Thyroid gland (tissue), 4 donors: Measurements from ENCODE around the gene DIRAS1. TPM values are rescaled to one million over a fixed set of nuclear protein-coding genes. Genes with fewer than 3 reads are reported as not detected.

ENCODE experiments used
- DNase-seq, 2 donors: peaks; one replicate each; pipeline ENCODE4 v3.0.0-alpha.2; 2019
- H3K27ac ChIP-seq, 3 donors: fragments of 200-600 bp; sonication (generic); 1 replicate in 2 of 3; 2 replicates in 1 of 3; pipeline ENCODE4 v1.5.1; 2016 to 2019; ENCODE audit warnings: mild to moderate bottlenecking in 1 of 3, moderate library complexity in 1 of 3
- H3K27me3 ChIP-seq: fragments of 200-600 bp; sonication (generic); one replicate; pipeline ENCODE4 v1.5.1; 2019
- H3K36me3 ChIP-seq, 2 donors: fragments of 200-600 bp; sonication (generic); one replicate each; pipeline ENCODE4 v1.5.1; 2016 to 2019
- H3K4me1 ChIP-seq, 2 donors: fragments of 200-600 bp; sonication (generic); one replicate each; pipeline ENCODE4 v1.5.1; 2017 to 2019
- H3K4me3 ChIP-seq, 3 donors: fragments of 200-600 bp; sonication (generic); replicated peaks in 1 of 3; 1 replicate in 2 of 3; 2 replicates in 1 of 3; pipeline ENCODE4 v1.5.1; 2016; ENCODE audit warnings: mild to moderate bottlenecking in 1 of 3
- H3K9me3 ChIP-seq: fragments of 200-600 bp; sonication (generic); one replicate; pipeline ENCODE4 v1.5.1; 2017
- POLR2A ChIP-seq, 2 donors: fragments of 450-650 bp; IDR thresholded peaks; one replicate each; pipeline ENCODE4 v1.6.1; 2017; ENCODE audit warnings: antibody characterized with exemption in 2 of 2, mild to moderate bottlenecking in 2 of 2, moderate library complexity in 1 of 2
- WGBS, 2 donors: methylation state at CpG; one replicate each; pipeline ENCODE4 v1.1.5; 2017; 5-methylcytosine and 5-hydroxymethylcytosine counted together
- intact Hi-C: fragments of 100-400 bp; cut with DNase I; formaldehyde crosslinking; loops from one replicate; pipeline ENCODE4 v1.15.1; 2023
- total RNA-seq, 4 donors: library from RNA; depleted of rRNA; stranded (reverse); fragments of >200 nt; gene quantifications; one replicate each; pipeline ENCODE4 v1.2.3, GENCODE V29; 2016
- TF ChIP-seq, protein P1 (sequence below), 6 experiments: fragments of 200-600 bp in 3 of 6; fragments of 450-650 bp in 3 of 6; sonication (generic) in 3 of 6; IDR thresholded peaks; one replicate each; pipeline ENCODE4 v1.5.1; 2016 to 2019; ENCODE audit warnings: antibody characterized with exemption in 6 of 6, mild to moderate bottlenecking in 2 of 6, inconsistent platforms in 1 of 6, moderate library complexity in 1 of 6

The DIRAS1 gene
- total RNA-seq, 4 donors from 2014 or later: 0.27 to 0.67 (median 0.40) TPM

GRCh38 chr19:2665103-2665502 is 56.1 kb downstream of the DIRAS1 start:
- no peak for DNase-seq
- H3K27ac ChIP-seq: no peak overlapping the region
- no peak overlapping the region for H3K4me3 ChIP-seq
- TF ChIP-seq, protein P1, sequence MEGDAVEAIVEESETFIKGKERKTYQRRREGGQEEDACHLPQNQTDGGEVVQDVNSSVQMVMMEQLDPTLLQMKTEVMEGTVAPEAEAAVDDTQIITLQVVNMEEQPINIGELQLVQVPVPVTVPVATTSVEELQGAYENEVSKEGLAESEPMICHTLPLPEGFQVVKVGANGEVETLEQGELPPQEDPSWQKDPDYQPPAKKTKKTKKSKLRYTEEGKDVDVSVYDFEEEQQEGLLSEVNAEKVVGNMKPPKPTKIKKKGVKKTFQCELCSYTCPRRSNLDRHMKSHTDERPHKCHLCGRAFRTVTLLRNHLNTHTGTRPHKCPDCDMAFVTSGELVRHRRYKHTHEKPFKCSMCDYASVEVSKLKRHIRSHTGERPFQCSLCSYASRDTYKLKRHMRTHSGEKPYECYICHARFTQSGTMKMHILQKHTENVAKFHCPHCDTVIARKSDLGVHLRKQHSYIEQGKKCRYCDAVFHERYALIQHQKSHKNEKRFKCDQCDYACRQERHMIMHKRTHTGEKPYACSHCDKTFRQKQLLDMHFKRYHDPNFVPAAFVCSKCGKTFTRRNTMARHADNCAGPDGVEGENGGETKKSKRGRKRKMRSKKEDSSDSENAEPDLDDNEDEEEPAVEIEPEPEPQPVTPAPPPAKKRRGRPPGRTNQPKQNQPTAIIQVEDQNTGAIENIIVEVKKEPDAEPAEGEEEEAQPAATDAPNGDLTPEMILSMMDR (IDR thresholded peaks at IDR 0.05): no peak
- TF ChIP-seq POLR2A (IDR thresholded peaks at IDR 0.05): no peak
- no peaks in the 10 kb centered on the region for H3K27me3 ChIP-seq
- no peaks in the 10 kb centered on the region for H3K9me3 ChIP-seq
- H3K4me1 ChIP-seq: no peaks in the 10 kb centered on the region
- no peaks in the 10 kb centered on the region for H3K36me3 ChIP-seq
- intact Hi-C loops: no loop called here
- WGBS, 2 donors: 94 to 95% methylated on average over 10 of the region's 11 CpGs

Other genes starting within 250 kb of the DIRAS1 start
- gene GADD45B, start 245.2 kb downstream of the DIRAS1 start, total RNA-seq: 100 to 1,000 TPM; 148 to 250 (median 195) TPM
- gene GNG7, start 18.7 kb downstream of the DIRAS1 start, total RNA-seq: 1 to 10 TPM; 3.8 to 6.9 (median 5.6) TPM
- 10 to 100 TPM; 21.7 to 52.2 (median 31.4) TPM for gene SLC39A3, start 18.6 kb upstream of the DIRAS1 start, total RNA-seq
- gene SGTA, start 61.9 kb upstream of the DIRAS1 start, total RNA-seq: 10 to 100 TPM; 43.4 to 86.8 (median 73.4) TPM
- gene THOP1, start 64.1 kb upstream of the DIRAS1 start, total RNA-seq: 10 to 100 TPM; 29.7 to 79.0 (median 58.9) TPM
- gene ZNF554, start 98.5 kb upstream of the DIRAS1 start, total RNA-seq: 1 to 10 TPM; 4.9 to 9.2 (median 6.2) TPM
- 10 to 100 TPM in 1 of 4 donors, 1 to 10 TPM in 3; 8.7 to 10.2 (median 9.5) TPM for gene ZNF555, start 120.1 kb upstream of the DIRAS1 start, total RNA-seq
- gene ZNF556, start 146.0 kb upstream of the DIRAS1 start, total RNA-seq: not detected
- gene ZNF57, start 179.6 kb upstream of the DIRAS1 start, total RNA-seq: 1 to 10 TPM; 3.1 to 4.8 (median 3.6) TPM
- 1 to 10 TPM; 5.1 to 7.0 (median 6.2) TPM for gene ZNF77, start 223.6 kb upstream of the DIRAS1 start, total RNA-seq